Measurements from ENCODE around the gene ZG16.
"Not testable (repeated sequence)": the region's sequence is repeated elsewhere in the genome, so short reads cannot be mapped to it uniquely, and the experiment has no call there.

ZG16 gene

GRCh38 chr16:29789775-29790182 lies 11.7 kb downstream of the ZG16 start:
- peak; percentile 54 for DNase-seq

DNA sequence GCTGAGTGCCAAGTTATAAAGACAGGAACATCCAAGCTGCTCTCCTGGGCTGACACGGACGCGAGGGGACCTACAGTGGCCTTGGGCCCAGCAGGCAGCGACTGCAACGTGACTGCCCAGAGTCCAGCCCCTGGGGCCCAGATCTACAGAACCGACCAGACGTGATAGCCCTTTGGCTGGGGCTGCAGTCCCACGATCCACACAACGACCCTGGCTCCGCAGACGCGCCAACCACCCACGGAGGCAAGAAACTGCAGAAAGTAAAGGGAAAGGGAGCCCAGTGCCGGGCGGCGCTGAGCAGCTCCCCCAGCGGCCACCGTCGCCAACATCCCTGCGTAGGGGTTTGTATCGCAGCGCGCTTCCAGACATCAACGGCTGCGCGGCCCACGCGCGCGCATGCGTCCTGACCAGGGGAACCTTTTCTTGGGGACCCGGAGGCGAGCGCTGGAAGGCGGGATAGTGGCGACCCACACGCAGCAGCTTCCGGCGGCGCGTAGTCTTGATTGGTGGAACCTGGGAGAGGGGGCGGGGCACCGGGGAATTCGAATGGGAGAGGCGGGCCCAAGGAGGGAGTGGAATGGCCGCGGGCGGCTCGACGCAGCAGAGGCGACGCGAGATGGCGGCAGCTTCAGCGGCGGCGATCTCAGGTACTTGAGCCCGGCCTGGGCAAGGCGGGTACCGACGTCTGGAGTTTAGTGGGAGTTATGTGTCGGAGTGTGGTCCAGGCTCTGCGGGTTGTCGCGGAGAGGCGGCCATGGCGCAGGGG lies 12.3 kb downstream of the ZG16 start, which contains the start of gene KIF22:
KIF22 (plus strand) TSS at position 569 of the 766 bp plus-strand sequence; CDS start at position 578, 9 bp downstream.
- DNase-seq = peak; percentile 84

- no peak for DNase-seq
Measured at GRCh38 chr16:29790949-29791844, 13.1 kb downstream of the ZG16 start.

DNA sequence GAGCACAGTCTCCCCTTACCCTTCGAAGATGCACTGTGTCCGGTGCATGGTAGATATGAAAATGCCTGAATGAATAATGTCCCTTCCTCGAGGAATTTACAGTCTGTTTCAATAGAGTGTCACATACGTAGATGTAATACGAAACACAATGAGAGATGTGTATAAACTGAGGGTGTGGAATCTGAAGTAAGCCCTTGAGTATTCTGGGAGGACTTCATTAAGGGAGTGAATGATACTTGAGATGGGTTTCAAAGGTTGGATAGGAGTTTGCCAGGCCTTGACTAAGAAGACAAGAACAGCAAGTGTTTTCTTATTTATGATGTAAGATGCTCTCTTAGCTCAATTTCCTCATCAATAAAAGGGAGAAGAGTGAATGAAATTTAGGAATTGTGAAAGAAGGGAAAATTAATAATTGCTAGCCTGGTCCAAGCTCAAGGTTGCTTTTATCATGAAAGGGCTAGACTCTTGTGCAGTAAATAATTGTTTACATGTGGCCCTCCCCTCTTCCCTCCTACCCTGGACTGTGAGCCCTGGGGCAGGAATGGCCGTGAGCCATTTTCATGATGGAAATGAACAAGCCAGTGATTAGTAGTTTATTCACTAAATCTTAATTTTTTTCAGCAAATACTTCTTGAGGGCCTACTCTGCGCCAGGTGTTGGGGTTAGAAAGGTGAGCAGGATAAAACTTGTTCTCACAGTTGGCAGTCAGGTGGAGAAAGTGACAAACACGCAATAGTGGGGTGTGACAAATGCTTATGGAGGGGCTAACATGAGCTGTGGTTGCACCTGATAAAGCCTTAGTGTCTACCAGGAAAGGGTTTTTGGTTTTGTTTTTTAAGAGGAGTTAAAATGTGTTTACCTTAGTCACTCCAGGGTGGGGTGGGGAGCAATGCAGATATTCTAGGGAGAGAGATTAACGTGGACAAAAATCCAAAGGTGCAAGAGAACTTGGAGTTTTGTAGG lies 14.1 kb downstream of the ZG16 start:
- no peak for DNase-seq

- not testable (repeated sequence) for DNase-seq
Measured at GRCh38 chr16:29793153-29793552, 15.1 kb downstream of the ZG16 start.

DNA sequence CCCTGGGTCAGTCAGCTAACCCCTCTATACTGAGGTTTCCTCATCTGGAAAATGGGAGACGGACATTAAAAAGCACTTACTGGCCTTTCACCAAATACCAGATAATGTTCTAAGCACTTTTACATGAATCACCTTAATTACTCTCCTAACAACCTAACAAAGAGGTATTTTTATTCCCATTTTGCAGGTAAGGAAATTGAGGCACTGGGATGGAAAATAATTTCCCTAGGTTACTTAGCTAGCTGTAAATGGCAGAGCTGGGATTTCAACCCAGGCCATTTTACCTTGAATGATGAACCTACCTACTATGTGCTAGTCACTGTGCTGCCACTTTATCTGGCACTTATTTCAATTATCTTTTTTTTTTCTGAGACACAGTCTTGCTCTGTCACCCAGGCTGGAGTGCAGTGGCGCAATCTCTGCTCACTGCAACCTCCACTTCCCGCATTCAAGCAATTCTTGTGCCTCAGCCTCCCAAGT lies 16.2 kb downstream of the ZG16 start:
- DNase-seq = no peak

DNA sequence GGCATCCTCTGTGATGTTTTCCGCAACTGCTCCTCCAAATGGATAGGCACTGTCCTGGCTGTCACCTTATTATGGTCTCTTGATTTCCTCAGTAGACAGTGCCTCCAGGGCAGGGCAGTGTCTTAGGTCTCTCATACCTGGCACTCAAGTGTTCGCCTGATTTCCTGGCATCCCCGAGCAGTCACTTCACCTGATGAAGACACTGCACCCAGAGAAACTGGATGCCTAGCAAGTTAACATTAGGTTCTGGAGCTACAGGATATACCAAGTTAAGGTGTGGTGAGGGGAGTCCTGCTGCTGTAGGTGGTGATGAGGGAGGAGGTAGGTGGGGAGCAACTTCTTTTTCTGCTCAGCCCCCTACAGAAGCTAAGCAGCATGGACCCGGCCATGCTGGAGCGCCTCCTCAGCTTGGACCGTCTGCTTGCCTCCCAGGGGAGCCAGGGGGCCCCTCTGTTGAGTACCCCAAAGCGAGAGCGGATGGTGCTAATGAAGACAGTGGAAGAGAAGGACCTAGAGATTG lies 24.4 kb downstream of the ZG16 start:
- no peak for DNase-seq

- DNase-seq = no peak
Measured at GRCh38 chr16:29804020-29804419, 26.0 kb downstream of the ZG16 start.

DNA sequence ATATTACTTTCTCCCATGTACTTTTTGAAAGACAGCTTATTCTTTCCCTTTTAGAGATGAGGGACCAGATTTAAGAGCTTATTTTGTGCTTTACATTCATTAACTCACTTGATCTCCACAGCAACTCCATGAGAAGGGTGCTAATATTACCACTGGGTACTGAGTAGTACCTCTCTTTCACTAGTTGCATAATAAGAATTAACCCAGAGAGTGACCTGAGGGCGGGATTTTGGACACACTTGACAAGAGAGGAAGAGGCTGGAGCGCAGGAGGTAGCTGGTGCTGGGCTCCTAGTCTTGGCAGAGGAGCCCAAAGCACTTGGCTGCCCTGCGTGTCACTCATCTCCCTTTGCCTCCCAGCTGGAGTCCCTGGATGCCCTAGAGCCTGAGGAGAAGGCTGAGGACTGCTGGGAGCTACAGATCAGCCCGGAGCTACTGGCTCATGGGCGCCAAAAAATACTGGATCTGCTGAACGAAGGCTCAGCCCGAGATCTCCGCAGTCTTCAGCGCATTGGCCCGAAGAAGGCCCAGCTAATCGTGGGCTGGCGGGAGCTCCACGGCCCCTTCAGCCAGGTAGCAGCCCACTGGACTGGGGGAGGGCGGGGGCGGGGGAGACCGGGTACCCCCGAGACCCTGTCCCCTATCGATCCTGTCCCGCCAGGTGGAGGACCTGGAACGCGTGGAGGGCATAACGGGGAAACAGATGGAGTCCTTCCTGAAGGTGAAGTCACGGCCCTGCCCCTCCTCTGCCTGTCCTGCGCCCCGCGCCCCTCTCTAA lies 26.6 kb downstream of the ZG16 start:
- peak; percentile 44 for DNase-seq

- DNase-seq = peak; percentile 91
Measured at GRCh38 chr16:29805232-29806098, 27.4 kb downstream of the ZG16 start.

DNA sequence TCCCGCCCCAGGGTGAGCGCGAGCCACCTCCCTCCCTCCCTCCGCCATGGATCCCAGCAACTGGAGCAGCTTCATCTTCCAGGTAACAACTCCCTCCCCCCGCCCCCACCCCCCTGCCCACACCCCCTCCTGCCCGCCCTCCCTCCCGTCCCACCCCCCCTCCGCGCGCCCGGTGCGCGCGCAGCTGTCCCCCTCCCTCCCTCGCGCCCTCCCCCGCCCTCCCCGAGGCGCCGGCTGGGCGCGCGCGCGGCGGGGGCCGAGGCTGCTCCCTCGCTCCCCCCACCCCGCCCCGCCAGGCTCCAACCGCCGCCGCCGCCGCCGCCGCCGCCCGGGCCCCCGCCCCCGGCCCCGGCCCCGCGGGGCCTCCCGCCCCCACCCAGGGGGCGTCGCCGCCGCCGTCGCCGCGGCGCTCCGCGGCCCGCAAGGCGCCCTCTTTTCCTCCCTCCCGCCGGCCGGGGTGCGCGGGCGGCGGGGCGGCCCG lies 28.1 kb downstream of the ZG16 start, which contains the start of gene MAZ:
MAZ (plus strand) TSS at position 431 of the 481 bp plus-strand sequence. CDS start 173 bp downstream, outside the sequence.
- DNase-seq = no peak

DNA sequence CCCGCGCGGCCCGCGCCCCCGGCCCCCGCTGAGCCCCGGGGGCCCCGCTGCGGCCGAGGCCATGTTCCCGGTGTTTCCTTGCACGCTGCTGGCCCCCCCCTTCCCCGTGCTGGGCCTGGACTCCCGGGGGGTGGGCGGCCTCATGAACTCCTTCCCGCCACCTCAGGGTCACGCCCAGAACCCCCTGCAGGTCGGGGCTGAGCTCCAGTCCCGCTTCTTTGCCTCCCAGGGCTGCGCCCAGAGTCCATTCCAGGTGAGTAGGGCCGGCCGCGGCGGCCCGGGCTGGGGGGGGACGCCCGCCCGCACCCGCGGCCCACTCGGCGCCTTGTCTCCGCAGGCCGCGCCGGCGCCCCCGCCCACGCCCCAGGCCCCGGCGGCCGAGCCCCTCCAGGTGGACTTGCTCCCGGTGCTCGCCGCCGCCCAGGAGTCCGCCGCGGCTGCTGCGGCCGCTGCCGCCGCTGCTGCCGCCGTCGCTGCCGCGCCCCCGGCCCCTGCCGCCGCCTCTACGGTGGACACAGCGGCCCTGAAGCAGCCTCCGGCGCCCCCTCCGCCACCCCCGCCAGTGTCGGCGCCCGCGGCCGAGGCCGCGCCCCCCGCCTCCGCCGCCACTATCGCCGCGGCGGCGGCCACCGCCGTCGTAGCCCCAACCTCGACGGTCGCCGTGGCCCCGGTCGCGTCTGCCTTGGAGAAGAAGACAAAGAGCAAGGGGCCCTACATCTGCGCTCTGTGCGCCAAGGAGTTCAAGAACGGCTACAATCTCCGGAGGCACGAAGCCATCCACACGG lies 28.8 kb downstream of the ZG16 start:
- DNase-seq = no peak

GRCh38 chr16:29807426-29808218 lies 29.6 kb downstream of the ZG16 start:
- peak; percentile 60 for DNase-seq

DNA sequence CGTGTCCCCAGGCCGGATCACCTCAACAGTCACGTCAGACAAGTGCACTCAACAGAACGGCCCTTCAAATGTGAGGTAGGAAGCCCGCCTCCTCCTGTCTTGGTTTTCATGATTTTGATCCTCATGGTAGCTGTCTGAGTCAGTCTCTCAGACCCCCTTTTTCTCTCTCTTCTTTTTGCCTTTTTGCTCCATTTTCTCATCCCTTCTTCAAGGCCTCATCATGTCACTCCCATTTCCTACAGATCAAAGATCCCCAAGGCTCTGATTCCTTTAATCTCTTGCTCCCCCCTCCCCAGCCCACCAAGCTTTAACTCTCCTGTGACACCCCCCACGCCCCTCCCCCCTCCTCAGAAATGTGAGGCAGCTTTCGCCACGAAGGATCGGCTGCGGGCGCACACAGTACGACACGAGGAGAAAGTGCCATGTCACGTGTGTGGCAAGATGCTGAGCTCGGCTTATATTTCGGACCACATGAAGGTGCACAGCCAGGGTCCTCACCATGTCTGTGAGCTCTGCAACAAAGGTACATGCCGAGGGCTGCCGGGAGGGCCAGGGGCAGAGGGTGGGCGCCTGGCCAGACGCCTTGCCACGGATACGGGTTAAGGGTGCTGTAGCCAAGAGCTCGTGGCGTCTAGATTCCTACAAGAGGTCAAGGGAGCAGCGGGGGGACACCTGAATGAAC lies 30.3 kb downstream of the ZG16 start:
- DNase-seq = no peak

- no peak for DNase-seq
Measured at GRCh38 chr16:29809031-29809747, 31.1 kb downstream of the ZG16 start.

DNA sequence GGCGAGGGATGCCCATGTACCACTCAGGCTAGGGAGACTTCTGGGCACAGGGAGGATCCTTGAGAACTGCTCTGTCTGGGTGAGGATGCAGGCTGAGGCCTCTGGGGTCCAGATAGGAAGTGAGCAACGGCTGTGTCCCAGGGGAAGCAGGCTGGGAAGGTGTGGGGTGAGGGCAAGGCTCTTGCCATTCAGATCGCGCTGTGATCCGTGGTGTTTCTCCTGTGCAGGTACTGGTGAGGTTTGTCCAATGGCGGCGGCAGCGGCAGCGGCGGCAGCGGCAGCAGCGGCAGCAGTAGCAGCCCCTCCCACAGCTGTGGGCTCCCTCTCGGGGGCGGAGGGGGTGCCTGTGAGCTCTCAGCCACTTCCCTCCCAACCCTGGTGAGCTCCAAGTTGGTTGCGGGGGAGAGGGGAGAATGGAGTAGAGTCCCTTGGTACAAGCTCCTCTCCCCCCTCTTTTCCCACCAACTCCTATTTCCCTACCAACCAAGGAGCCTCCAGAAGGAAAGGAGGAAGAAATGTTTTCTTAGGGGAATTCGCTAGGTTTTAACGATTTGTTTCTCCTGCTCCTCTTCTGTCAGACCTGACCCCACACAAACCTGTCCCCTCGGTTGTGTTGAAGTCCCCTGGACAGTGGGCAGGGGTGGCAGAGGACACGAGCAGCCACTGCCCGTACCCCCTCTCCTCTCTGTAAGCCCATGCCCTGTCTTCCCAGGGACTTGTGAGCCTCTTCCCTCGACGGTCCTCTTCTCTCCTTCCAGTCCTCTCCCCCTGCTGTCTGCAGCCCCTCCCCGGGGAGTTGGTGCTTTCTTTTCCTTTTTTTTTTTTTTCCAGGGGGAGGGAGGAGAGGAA lies 32.0 kb downstream of the ZG16 start:
- DNase-seq = no peak

Data from NCI-H2029 treated with DMSO at 0.1 percent for 48 hours (cell line).